H9 (cell line): ENCODE measurements around the gene CDKL4. TPM values are rescaled to one million over a fixed set of nuclear protein-coding genes. Genes with fewer than 3 reads are reported as not detected.
A peak's percentile ranks its signal among the peaks of the same experiment; 100 is the strongest.

Source experiments
- DNase-seq: peaks from one replicate; pipeline ENCODE4 v3.0.0-alpha.2; 2017
- H2AFZ ChIP-seq: one replicate; pipeline ENCODE4 v1.6.1; 2013; ENCODE audit warnings: mild to moderate bottlenecking, low read length, control low read depth, moderate library complexity
- H2AK5ac ChIP-seq: 2 replicates; pipeline ENCODE4 v1.6.1; 2013; ENCODE audit warnings: low read length, control low read depth, mixed read lengths; ENCODE audit not compliant: insufficient read length
- H2BK120ac ChIP-seq: one replicate; pipeline ENCODE4 v1.6.1; 2013; ENCODE audit warnings: low read depth, mild to moderate bottlenecking, low read length, control low read depth, inconsistent platforms; ENCODE audit not compliant: poor library complexity, severe bottlenecking
- H2BK12ac ChIP-seq: 2 replicates; pipeline ENCODE4 v1.6.1; 2013; ENCODE audit warnings: low read length, control low read depth, mixed read lengths, low read depth; ENCODE audit not compliant: insufficient read length
- H2BK15ac ChIP-seq: 2 replicates; pipeline ENCODE4 v1.6.1; 2013; ENCODE audit warnings: low read depth, low read length, control low read depth
- H2BK20ac ChIP-seq: one replicate; pipeline ENCODE4 v1.6.1; 2013; ENCODE audit warnings: low read depth, mild to moderate bottlenecking, low read length, control low read depth, inconsistent platforms; ENCODE audit not compliant: poor library complexity, severe bottlenecking
- H2BK5ac ChIP-seq: 2 replicates; pipeline ENCODE4 v1.6.1; 2013; ENCODE audit warnings: low read length, control low read depth, mixed read lengths; ENCODE audit not compliant: insufficient read length
- H3K14ac ChIP-seq: 2 replicates; pipeline ENCODE4 v1.6.1; 2013; ENCODE audit warnings: low read length, control low read depth; ENCODE audit not compliant: insufficient read depth
- H3K18ac ChIP-seq: 2 replicates; pipeline ENCODE4 v1.6.1; 2013; ENCODE audit warnings: low read depth, mild to moderate bottlenecking, mixed read lengths, low read length, control low read depth; ENCODE audit not compliant: insufficient read length
- H3K23ac ChIP-seq: 2 replicates; pipeline ENCODE4 v1.6.1; 2013; ENCODE audit warnings: low read length, control low read depth, mixed read lengths, low read depth; ENCODE audit not compliant: insufficient read length
- H3K23me2 ChIP-seq: 2 replicates; pipeline ENCODE4 v1.6.1; 2013; ENCODE audit warnings: low read depth, mild to moderate bottlenecking, mixed read lengths, low read length, control low read depth; ENCODE audit not compliant: insufficient read length, poor library complexity, severe bottlenecking
- H3K27ac ChIP-seq: 2 replicates; pipeline ENCODE4 v1.5.1; 2013; ENCODE audit warnings: low read length, control low read depth, mixed read lengths, low read depth; ENCODE audit not compliant: insufficient read length
- H3K27me3 ChIP-seq: 2 replicates; pipeline ENCODE4 v1.6.1; 2013; ENCODE audit warnings: low read length, control low read depth, inconsistent platforms; ENCODE audit not compliant: insufficient read depth
- H3K4ac ChIP-seq: 2 replicates; pipeline ENCODE4 v1.6.1; 2013; ENCODE audit warnings: low read depth, mild to moderate bottlenecking, control low read depth, inconsistent platforms, low read length, moderate library complexity
- H3K4me1 ChIP-seq: 2 replicates; pipeline ENCODE4 v1.6.1; 2013; ENCODE audit warnings: low read length, control low read depth, inconsistent platforms; ENCODE audit not compliant: insufficient read depth
- H3K4me2 ChIP-seq: 2 replicates; pipeline ENCODE4 v1.6.1; 2013; ENCODE audit warnings: low read length, control low read depth, mixed read lengths; ENCODE audit not compliant: insufficient read length, insufficient read depth
- H3K56ac ChIP-seq: 2 replicates; pipeline ENCODE4 v1.6.1; 2013; ENCODE audit warnings: low read depth, mild to moderate bottlenecking, mixed read lengths, low read length, control low read depth; ENCODE audit not compliant: insufficient read length
- H3K79me1 ChIP-seq: 2 replicates; pipeline ENCODE4 v1.6.1; 2013; ENCODE audit warnings: low read depth, mild to moderate bottlenecking, moderate library complexity, low read length, control low read depth, inconsistent platforms; ENCODE audit not compliant: insufficient read depth, poor library complexity, severe bottlenecking
- H3K79me2 ChIP-seq: 2 replicates; pipeline ENCODE4 v1.6.1; 2013; ENCODE audit warnings: low read length, control low read depth, inconsistent platforms; ENCODE audit not compliant: insufficient read depth
- H3K9ac ChIP-seq: 2 replicates; pipeline ENCODE4 v1.6.1; 2013; ENCODE audit warnings: low read length, control low read depth, mixed read lengths; ENCODE audit not compliant: insufficient read length; ENCODE audit errors: extremely low read depth
- H3K9me3 ChIP-seq: one replicate; pipeline ENCODE4 v1.6.1; 2013; ENCODE audit warnings: low read depth, low read length, inconsistent platforms; ENCODE audit not compliant: control insufficient read depth
- H3T11ph ChIP-seq: one replicate; pipeline ENCODE4 v1.6.1; 2013; ENCODE audit warnings: mild to moderate bottlenecking, low read length, control low read depth, inconsistent platforms
- H4K20me1 ChIP-seq: one replicate; pipeline ENCODE4 v1.6.1; 2013; ENCODE audit not compliant: control insufficient read depth, insufficient read length, insufficient read depth
- H4K5ac ChIP-seq: 2 replicates; pipeline ENCODE4 v1.6.1; 2013; ENCODE audit warnings: low read depth, mild to moderate bottlenecking, mixed read lengths, low read length, control low read depth; ENCODE audit not compliant: insufficient read length
- H4K8ac ChIP-seq: replicated peaks from 2 replicates; pipeline ENCODE4 v1.6.1; 2013; ENCODE audit warnings: low read length, control low read depth, mixed read lengths, low read depth; ENCODE audit not compliant: insufficient read length
- H4K91ac ChIP-seq: 2 replicates; pipeline ENCODE4 v1.6.1; 2013; ENCODE audit warnings: low read depth, mild to moderate bottlenecking, moderate library complexity, mixed read lengths, low read length, control low read depth; ENCODE audit not compliant: insufficient read length
- H3K27ac Mint-ChIP-seq, 3 experiments: 2 replicates in 2 of 3; 3 replicates in 1 of 3; pipeline ENCODE4 v1.8.0; 2020 to 2021; ENCODE audit warnings: mixed read lengths in 3 of 3, mild to moderate bottlenecking in 1 of 3, moderate library complexity in 1 of 3
- H3K27me3 Mint-ChIP-seq: 2 replicates; pipeline ENCODE4 v1.8.0; 2021; ENCODE audit warnings: low read depth, mild to moderate bottlenecking, moderate library complexity, mixed read lengths
- H3K36me3 Mint-ChIP-seq, 3 experiments: 2 replicates in 2 of 3; 3 replicates in 1 of 3; pipeline ENCODE4 v1.8.0; 2020 to 2021; ENCODE audit warnings: low read depth in 3 of 3, mixed read lengths in 3 of 3; ENCODE audit not compliant: insufficient read depth in 1 of 3
- H3K4me1 Mint-ChIP-seq, 2 experiments: 2 replicates each; pipeline ENCODE4 v1.8.0; 2020; ENCODE audit warnings: mixed read lengths in 2 of 2
- H3K4me3 Mint-ChIP-seq, 2 experiments: 2 replicates in 1 of 2; 3 replicates in 1 of 2; pipeline ENCODE4 v1.8.0; 2020 to 2021; ENCODE audit warnings: mild to moderate bottlenecking in 2 of 2, mixed read lengths in 2 of 2, moderate library complexity in 1 of 2
- H3K9me3 Mint-ChIP-seq, 2 experiments: 2 replicates in 1 of 2; 3 replicates in 1 of 2; pipeline ENCODE4 v1.8.0; 2020; ENCODE audit warnings: mild to moderate bottlenecking in 2 of 2, mixed read lengths in 2 of 2, moderate library complexity in 1 of 2
- CTCF ChIP-seq: fragments of 200-600 bp; sonication (generic); conservative IDR thresholded peaks from 3 replicates; pipeline ENCODE4 v1.8.0; 2021; ENCODE audit warnings: antibody characterized with exemption, mild to moderate bottlenecking
- WGBS: extraction: QIAGEN DNeasy Blood & Tissue Kit; methylation state at CpG from one replicate; pipeline ENCODE4 v1.1.7; 2013; ENCODE audit warnings: missing lambda C conversion rate, low lambda C conversion rate, mixed read lengths; ENCODE audit not compliant: insufficient read length; ENCODE audit errors: extremely low coverage; 5-methylcytosine and 5-hydroxymethylcytosine counted together
- total RNA-seq: library from RNA; stranded (reverse); gene quantifications from 2 replicates; pipeline ENCODE4 v1.2.1, GENCODE V29; 2021

The CDKL4 gene
- total RNA-seq, 1 experiment from 2014 or later, result not detected

DNA sequence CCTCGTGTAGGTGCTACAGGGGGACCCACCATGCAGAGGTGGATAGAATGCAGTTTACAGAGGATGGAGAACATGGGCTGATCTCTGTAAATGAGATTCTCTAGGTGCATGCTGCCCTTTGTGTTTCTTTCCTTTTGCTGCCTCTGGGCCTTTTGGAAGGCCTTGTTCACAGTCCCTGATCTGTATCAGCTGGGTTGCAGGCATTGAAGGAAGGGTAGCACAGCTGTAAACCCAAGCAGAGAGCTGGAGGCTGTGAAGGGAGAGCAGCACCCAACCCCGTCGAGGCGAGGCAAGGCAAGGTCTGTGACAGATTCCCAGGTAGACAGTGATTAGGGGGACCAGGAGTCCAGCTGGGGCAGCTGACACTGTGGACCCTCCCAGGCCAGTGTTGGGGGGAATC lies 66.8 kb downstream of the CDKL4 start:
- Histone ChIP-seq H4K91ac (no peak overlapping the region), H3K56ac (no peak overlapping the region), H3K27me3 (no peaks in the 10 kb centered on the region), H3K9ac (no peak overlapping the region), H2BK15ac (no peak overlapping the region), H2BK20ac (no peak overlapping the region), H3K23me2 (no peaks in the 10 kb centered on the region), H3K9me3 (no peaks in the 10 kb centered on the region), H3K23ac (no peak overlapping the region), H3K4me1 (no peaks in the 10 kb centered on the region), H3K79me1 (no peaks in the 10 kb centered on the region), H2AFZ (no peak overlapping the region), H2BK5ac (no peak overlapping the region), H4K8ac (no peak overlapping the region), H2BK12ac (no peak overlapping the region), H4K5ac (no peak overlapping the region), H3K27ac (no peak overlapping the region), H2BK120ac (no peak overlapping the region), H3K18ac (no peak overlapping the region), H3K4me2 (no peak overlapping the region), H3K79me2 (no peaks in the 10 kb centered on the region), H3K14ac (no peak overlapping the region), H3K4ac (no peak overlapping the region), H4K20me1 (no peaks in the 10 kb centered on the region), H2AK5ac (no peak overlapping the region), H3T11ph (no peak overlapping the region)
- peak overlapping the region in 2 of 3 experiments; percentile 23 to 72; a peak in 1 of 7 replicates for H3K27ac Mint-ChIP-seq
- no peaks in the 10 kb centered on the region; a peak in 1 of 5 replicates for H3K9me3 Mint-ChIP-seq
- TF ChIP-seq CTCF, result no peak
- no peak for DNase-seq
- H3K36me3 Mint-ChIP-seq, result no peaks in the 10 kb centered on the region
- WGBS, result no CpG with 5 or more reads among the region's 4 CpGs
- peaks cover 5 to 17% of the 10 kb centered on the region in 2 experiments for H3K4me1 Mint-ChIP-seq
- H3K27me3 Mint-ChIP-seq, result no peaks in the 10 kb centered on the region; the same call in 1 of the 2 replicates
- H3K4me3 Mint-ChIP-seq, result no peak overlapping the region
